ENCODE measurements around the gene ADGRL2.

Gene ADGRL2

DNA sequence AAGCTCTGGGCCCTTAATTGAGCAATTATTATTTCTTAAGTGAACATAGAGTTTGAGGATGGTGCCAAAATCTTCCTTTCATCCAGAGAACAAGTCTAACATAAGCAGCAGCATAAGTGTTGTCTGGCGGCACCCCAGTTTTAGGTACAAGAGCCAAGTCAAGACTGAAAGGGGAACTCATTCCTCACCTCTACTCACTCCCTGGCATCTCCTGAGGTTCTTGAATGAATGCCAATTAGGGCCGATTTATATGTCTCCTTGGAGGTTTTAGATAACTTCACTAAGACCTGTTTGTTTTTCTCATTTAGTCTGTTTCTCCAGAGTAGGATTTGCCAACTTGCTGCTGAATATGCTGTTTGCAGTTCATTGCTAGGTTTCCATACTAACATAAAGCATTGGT is 42.6 kb upstream of the ADGRL2 start:
- no peak overlapping the region for H3K4me3 ChIP-seq (ENCODE audit: low read depth, low read length)
- TF ChIP-seq, protein P1, sequence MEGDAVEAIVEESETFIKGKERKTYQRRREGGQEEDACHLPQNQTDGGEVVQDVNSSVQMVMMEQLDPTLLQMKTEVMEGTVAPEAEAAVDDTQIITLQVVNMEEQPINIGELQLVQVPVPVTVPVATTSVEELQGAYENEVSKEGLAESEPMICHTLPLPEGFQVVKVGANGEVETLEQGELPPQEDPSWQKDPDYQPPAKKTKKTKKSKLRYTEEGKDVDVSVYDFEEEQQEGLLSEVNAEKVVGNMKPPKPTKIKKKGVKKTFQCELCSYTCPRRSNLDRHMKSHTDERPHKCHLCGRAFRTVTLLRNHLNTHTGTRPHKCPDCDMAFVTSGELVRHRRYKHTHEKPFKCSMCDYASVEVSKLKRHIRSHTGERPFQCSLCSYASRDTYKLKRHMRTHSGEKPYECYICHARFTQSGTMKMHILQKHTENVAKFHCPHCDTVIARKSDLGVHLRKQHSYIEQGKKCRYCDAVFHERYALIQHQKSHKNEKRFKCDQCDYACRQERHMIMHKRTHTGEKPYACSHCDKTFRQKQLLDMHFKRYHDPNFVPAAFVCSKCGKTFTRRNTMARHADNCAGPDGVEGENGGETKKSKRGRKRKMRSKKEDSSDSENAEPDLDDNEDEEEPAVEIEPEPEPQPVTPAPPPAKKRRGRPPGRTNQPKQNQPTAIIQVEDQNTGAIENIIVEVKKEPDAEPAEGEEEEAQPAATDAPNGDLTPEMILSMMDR (IDR thresholded peaks at IDR 0.05; ENCODE audit: low read depth, low read length, missing control alignments) = no peak
- H3K36me3 ChIP-seq (replicated peaks) = no peaks in the 10 kb centered on the region
- H3K27me3 ChIP-seq (replicated peaks) = no peaks in the 10 kb centered on the region
- H3K27ac ChIP-seq = no peak overlapping the region
- no peak for DNase-seq
- in situ Hi-C loops (cut with HindIII; ENCODE audit: low pct_ligation_motif_present, low sequenced_read_pairs) = no loop called here

DNA sequence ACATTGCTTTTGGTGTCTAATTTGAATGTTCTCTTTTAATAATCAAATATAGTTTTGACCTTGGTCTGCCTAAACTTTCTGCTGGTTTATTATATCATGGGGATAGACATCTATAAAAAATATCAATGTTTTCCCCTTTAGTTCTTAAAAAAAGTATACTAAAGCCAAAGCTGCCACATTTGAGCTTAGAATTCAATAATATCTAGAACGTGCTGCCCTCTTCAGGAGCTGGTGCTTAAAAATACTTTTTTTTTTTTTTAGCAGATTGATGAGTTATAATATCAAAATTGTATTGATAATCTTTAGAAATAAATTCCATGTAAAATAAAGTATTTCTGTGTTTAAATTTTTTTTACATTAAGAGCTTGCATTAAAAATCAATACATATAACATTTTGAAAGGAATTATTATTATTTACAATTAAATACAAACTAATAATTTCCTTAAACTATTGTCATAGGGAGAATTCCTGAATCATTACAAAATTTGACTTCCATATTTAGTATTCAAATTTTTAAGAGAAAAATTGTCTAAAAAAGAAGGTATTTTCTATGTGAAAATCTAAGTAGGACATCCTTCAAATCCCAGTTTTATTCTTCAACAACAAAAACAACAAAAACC is 40.1 kb upstream of the ADGRL2 start:
- H3K4me3 ChIP-seq (ENCODE audit: low read depth, low read length) = no peak overlapping the region
- H3K36me3 ChIP-seq (replicated peaks) = no peaks in the 10 kb centered on the region
- H3K27me3 ChIP-seq (replicated peaks) = no peaks in the 10 kb centered on the region
- peak; percentile 6 for DNase-seq
- TF ChIP-seq, protein P1 (IDR thresholded peaks at IDR 0.05; ENCODE audit: low read depth, low read length, missing control alignments) = peak; percentile 43
- in situ Hi-C loops (cut with HindIII; ENCODE audit: low pct_ligation_motif_present, low sequenced_read_pairs) = no loop called here
- H3K27ac ChIP-seq = no peak overlapping the region

DNA sequence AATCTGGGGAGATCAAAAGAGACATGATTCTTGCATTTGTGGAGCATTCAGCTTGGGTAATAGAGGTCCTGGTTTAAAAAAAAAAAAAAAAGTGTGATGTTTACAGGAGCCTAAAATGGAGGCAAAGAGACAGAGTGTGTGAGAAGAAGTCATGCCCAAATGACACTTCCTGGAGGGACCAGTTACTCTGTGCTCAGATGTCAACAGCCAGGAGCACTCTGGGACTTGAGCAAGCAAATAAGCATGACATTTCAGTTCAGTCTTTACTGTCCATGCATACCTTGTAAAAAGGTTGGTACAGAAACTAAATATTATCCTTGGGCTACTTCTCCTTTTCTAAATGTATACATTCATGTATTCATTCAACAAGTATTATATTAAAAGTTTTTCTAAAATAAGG is 25.2 kb upstream of the ADGRL2 start:
- in situ Hi-C loops (cut with HindIII; ENCODE audit: low pct_ligation_motif_present, low sequenced_read_pairs) = no loop called here
- H3K4me3 ChIP-seq (ENCODE audit: low read depth, low read length) = no peak overlapping the region
- no peak for DNase-seq
- TF ChIP-seq, protein P1 (IDR thresholded peaks at IDR 0.05; ENCODE audit: low read depth, low read length, missing control alignments) = no peak
- H3K27ac ChIP-seq = no peak overlapping the region
- H3K36me3 ChIP-seq (replicated peaks) = no peaks in the 10 kb centered on the region
- no peaks in the 10 kb centered on the region for H3K27me3 ChIP-seq (replicated peaks)

DNA sequence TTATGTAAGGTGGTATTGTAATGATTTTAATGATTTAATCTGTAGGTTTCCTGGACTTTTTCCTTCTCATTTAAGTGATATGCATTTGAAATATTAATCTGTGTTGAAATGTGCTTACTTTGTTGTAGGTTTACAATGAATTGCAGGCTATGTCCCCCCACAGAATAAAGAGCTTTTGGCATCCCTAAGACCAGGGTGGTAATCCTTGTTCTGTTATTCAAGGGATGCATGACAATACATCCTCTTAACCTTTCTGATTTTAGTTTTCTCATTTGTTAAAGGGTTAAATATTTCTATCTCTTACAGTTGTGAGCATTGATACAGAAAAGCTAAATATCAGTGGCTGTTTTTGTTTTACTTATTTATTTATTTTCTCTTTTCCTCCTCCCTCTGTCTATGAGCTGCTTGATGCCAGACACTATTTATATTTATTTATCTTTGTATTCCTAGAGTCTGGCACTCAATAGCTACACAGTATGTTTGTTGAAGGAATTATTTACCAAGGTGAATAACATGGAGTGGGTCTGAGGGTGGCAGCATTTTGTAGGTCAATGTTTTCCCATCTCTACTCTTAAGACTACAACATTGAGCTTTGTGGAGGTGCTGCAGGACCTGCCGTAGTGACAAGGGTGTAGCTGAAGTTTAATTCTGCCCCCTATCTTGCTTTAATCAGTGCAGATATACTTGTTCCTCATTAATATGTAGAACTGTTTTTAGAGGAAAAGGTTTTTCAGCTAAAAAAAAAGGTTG is 19.9 kb upstream of the ADGRL2 start:
- no peak for DNase-seq
- no peak overlapping the region for H3K4me3 ChIP-seq (ENCODE audit: low read depth, low read length)
- in situ Hi-C loops (cut with HindIII; ENCODE audit: low pct_ligation_motif_present, low sequenced_read_pairs) = no loop called here
- H3K27ac ChIP-seq = no peak overlapping the region
- H3K27me3 ChIP-seq (replicated peaks) = no peaks in the 10 kb centered on the region
- H3K36me3 ChIP-seq (replicated peaks) = no peaks in the 10 kb centered on the region
- TF ChIP-seq, protein P1 (IDR thresholded peaks at IDR 0.05; ENCODE audit: low read depth, low read length, missing control alignments) = no peak

DNA sequence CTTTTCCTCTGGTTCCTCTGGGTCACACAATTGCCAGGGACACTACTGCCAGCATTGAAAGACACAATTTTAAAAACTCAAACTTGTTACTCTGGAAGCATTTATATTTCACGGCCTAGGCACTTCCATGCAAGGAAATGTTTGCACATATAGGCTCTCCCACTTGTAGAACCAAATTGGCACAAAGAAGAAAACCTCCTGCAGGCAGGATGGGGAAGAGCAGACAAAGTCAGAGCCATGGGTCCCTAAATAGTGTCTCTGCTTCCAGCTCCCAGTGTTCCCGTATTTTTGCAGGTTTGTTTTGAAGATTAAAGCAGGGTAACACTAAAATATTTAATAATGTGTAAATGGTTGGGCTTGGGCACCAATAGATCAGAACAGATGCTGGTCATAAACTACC is 19.0 kb upstream of the ADGRL2 start:
- no peak for DNase-seq
- in situ Hi-C loops (cut with HindIII; ENCODE audit: low pct_ligation_motif_present, low sequenced_read_pairs) = no loop called here
- H3K27me3 ChIP-seq (replicated peaks) = no peaks in the 10 kb centered on the region
- no peak overlapping the region for H3K4me3 ChIP-seq (ENCODE audit: low read depth, low read length)
- TF ChIP-seq, protein P1 (IDR thresholded peaks at IDR 0.05; ENCODE audit: low read depth, low read length, missing control alignments) = peak; percentile 30
- H3K27ac ChIP-seq = no peak overlapping the region
- H3K36me3 ChIP-seq (replicated peaks) = no peaks in the 10 kb centered on the region

All from brain microvascular endothelial cell (primary cell).